Gastroesophageal sphincter (tissue), 4 donors: ENCODE measurements around the gene TFF2. TPM values are rescaled to one million over a fixed set of nuclear protein-coding genes. Genes with fewer than 3 reads are reported as not detected.

Experiments
- ATAC-seq: fragments of 150-250 bp; one replicate; pipeline ENCODE4 v1.9.1; 2016; ENCODE audit warnings: mild to moderate bottlenecking, moderate library complexity
- H3K27ac ChIP-seq, 4 donors: fragments of 200-600 bp; sonication (generic) in 3 of 4; 1 replicate in 3 of 4; 2 replicates in 1 of 4; pipeline ENCODE4 v1.5.1; 2016 to 2019
- H3K27me3 ChIP-seq: fragments of 200-600 bp; sonication (generic); one replicate; pipeline ENCODE4 v1.5.1; 2019
- H3K36me3 ChIP-seq, 2 donors: fragments of 200-600 bp; sonication (generic); one replicate each; pipeline ENCODE4 v1.5.1; 2019; ENCODE audit warnings: control low read depth in 1 of 2
- H3K4me1 ChIP-seq, 3 donors: fragments of 200-600 bp; sonication (generic); 1 replicate in 2 of 3; 2 replicates in 1 of 3; pipeline ENCODE4 v1.5.1; 2016 to 2019; ENCODE audit warnings: control low read depth in 2 of 3
- H3K4me3 ChIP-seq, 2 donors: fragments of 200-600 bp; sonication (generic); one replicate each; pipeline ENCODE4 v1.5.1; 2019; ENCODE audit warnings: mild to moderate bottlenecking in 1 of 2, moderate library complexity in 1 of 2
- H3K9me3 ChIP-seq, 3 donors: fragments of 200-600 bp; sonication (generic); one replicate each; pipeline ENCODE4 v1.5.1; 2017 to 2019; ENCODE audit warnings: control low read depth in 2 of 3
- EP300 ChIP-seq: sonication (generic); formaldehyde crosslinking; IDR thresholded peaks from one replicate; pipeline ENCODE4 v1.6.1; 2017; ENCODE audit warnings: antibody characterized with exemption, mild to moderate bottlenecking
- POLR2A ChIP-seq, 2 donors: fragments of 450-650 bp; IDR thresholded peaks; one replicate each; pipeline ENCODE4 v1.6.1; 2017; ENCODE audit warnings: antibody characterized with exemption in 2 of 2, mild to moderate bottlenecking in 2 of 2, moderate library complexity in 1 of 2
- POLR2AphosphoS5 ChIP-seq: sonication (generic); formaldehyde crosslinking; IDR thresholded peaks from one replicate; pipeline ENCODE4 v1.6.1; 2017; ENCODE audit warnings: antibody characterized with exemption
- WGBS, 2 donors: methylation state at CpG; one replicate each; pipeline ENCODE4 v1.1.5; 2018; ENCODE audit warnings: low coverage in 1 of 2; 5-methylcytosine and 5-hydroxymethylcytosine counted together
- total RNA-seq, 4 donors: library from RNA; depleted of rRNA; stranded (reverse); fragments of >200 nt; gene quantifications; one replicate each; pipeline ENCODE4 v1.1.0, GENCODE V29; 2016
- TF ChIP-seq, protein P1 (sequence below), 4 experiments: fragments of 200-600 bp in 2 of 4; fragments of 450-650 bp in 2 of 4; sonication (generic) in 1 of 4; IDR thresholded peaks; one replicate each; pipeline ENCODE4 v1.5.1; 2017 to 2019; ENCODE audit warnings: antibody characterized with exemption in 4 of 4, mild to moderate bottlenecking in 2 of 4, moderate library complexity in 2 of 4

Gene TFF2
- total RNA-seq, 4 donors from 2014 or later: not detected

DNA sequence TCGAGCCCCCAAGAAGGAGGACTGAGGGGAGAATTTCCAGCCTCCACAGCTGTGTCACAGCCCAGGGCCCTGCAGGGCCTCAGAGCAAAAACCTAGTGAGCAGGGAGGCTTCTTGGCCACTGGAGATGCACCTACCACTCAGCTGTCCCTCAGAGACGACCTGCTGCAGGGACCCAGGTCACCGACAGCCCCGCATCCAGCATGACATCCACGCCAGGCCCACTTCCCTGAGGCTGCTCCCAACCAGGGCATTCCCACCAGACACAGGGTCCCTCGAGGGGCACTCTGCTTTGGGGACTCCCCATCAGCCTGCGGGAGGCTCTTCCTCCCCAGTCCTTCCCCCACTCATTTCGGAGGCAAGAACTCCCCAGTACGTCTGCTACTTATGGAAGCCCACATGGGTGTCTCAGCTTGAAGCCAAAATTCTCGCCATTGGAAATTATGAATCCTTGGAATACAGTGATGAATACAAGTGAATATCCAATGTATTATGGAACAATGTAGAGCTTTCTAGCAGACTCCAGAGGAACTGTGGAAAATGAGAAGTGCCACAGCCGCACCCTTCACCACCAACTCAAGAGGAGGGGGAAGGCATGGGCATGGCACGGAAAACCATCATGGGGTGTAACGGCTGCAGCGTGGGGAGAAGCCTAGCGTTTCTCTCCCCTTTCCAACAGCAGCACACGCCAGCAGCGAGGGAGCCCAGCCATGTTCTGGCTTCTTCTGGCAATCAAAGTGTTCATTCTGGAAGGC is 42.5 kb downstream of the TFF2 start:
- 58 to 72% methylated on average over 9 of the region's 17 CpGs for WGBS, 2 donors
- H3K4me3 ChIP-seq: no peak overlapping the region
- no peak for ATAC-seq
- peaks cover 0 to 10% (median 7%) of the 10 kb centered on the region in 3 donors for H3K4me1 ChIP-seq
- H3K27ac ChIP-seq: no peak overlapping the region
- H3K36me3 ChIP-seq: no peaks in the 10 kb centered on the region
- no peaks in the 10 kb centered on the region for H3K9me3 ChIP-seq
- peaks cover 70% of the 10 kb centered on the region for H3K27me3 ChIP-seq
- TF ChIP-seq EP300 (no peak), POLR2A (IDR thresholded peaks at IDR 0.05) (no peak), POLR2AphosphoS5 (no peak)
- TF ChIP-seq, protein P1, sequence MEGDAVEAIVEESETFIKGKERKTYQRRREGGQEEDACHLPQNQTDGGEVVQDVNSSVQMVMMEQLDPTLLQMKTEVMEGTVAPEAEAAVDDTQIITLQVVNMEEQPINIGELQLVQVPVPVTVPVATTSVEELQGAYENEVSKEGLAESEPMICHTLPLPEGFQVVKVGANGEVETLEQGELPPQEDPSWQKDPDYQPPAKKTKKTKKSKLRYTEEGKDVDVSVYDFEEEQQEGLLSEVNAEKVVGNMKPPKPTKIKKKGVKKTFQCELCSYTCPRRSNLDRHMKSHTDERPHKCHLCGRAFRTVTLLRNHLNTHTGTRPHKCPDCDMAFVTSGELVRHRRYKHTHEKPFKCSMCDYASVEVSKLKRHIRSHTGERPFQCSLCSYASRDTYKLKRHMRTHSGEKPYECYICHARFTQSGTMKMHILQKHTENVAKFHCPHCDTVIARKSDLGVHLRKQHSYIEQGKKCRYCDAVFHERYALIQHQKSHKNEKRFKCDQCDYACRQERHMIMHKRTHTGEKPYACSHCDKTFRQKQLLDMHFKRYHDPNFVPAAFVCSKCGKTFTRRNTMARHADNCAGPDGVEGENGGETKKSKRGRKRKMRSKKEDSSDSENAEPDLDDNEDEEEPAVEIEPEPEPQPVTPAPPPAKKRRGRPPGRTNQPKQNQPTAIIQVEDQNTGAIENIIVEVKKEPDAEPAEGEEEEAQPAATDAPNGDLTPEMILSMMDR (IDR thresholded peaks at IDR 0.05): no peak

DNA sequence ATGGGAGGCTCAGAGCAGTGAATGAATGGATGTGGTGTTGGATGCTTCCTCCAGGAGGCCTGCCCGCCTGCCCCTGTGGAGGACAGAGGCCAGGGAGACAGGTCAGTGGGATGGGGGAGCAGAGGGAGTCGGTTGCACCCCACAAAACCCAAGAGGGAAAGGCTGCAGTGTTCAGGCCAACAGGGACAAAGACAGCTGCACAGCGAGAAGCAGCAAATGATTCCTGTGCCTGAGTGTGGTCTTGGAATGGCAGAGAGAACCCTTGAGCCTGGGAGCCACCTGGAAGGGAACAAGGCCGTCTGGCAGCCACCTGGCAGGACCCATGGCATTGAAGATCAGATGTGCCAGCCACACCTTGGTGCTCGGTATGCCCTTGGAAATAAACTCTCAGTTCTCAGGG is 43.7 kb downstream of the TFF2 start:
- Histone ChIP-seq H3K27ac (no peak overlapping the region), H3K27me3 (peaks cover 58% of the 10 kb centered on the region), H3K9me3 (no peaks in the 10 kb centered on the region), H3K36me3 (no peaks in the 10 kb centered on the region), H3K4me3 (no peak overlapping the region), H3K4me1 (peaks cover 0 to 10% (median 8%) of the 10 kb centered on the region in 3 donors)
- WGBS, 2 donors: 75 to 80% methylated on average over 2 of the region's 5 CpGs
- ATAC-seq: no peak
- TF ChIP-seq EP300: no peak
- no peak for TF ChIP-seq POLR2AphosphoS5
- TF ChIP-seq, protein P1 (IDR thresholded peaks at IDR 0.05): no peak
- TF ChIP-seq POLR2A (IDR thresholded peaks at IDR 0.05): no peak

GRCh38 chr21:42306366-42307035 is 44.3 kb downstream of the TFF2 start:
- Histone ChIP-seq H3K9me3 (no peaks in the 10 kb centered on the region), H3K36me3 (no peaks in the 10 kb centered on the region), H3K27ac (no peak overlapping the region), H3K4me1 (peaks cover 0 to 12% (median 10%) of the 10 kb centered on the region in 3 donors), H3K27me3 (peaks cover 53% of the 10 kb centered on the region), H3K4me3 (no peak overlapping the region)
- TF ChIP-seq POLR2AphosphoS5 (no peak), EP300 (no peak), POLR2A (IDR thresholded peaks at IDR 0.05) (no peak)
- TF ChIP-seq, protein P1 (IDR thresholded peaks at IDR 0.05): no peak
- ATAC-seq: no peak
- 60 to 75% methylated on average over 3 to 11 of the region's 17 CpGs for WGBS, 2 donors

GRCh38 chr21:42305707-42306147 is 45.1 kb downstream of the TFF2 start:
- ATAC-seq: no peak

More at GRCh38 chr21:42305707-42306147, 45.1 kb downstream of the TFF2 start:
- TF ChIP-seq, protein P1 (IDR thresholded peaks at IDR 0.05): no peak
- no peak for TF ChIP-seq POLR2AphosphoS5
- no peak for TF ChIP-seq EP300
- TF ChIP-seq POLR2A (IDR thresholded peaks at IDR 0.05): no peak
- Histone ChIP-seq H3K36me3 (no peaks in the 10 kb centered on the region), H3K4me1 (peaks cover 0 to 19% (median 10%) of the 10 kb centered on the region in 3 donors), H3K9me3 (no peaks in the 10 kb centered on the region), H3K27ac (no peak overlapping the region), H3K27me3 (peaks cover 53% of the 10 kb centered on the region), H3K4me3 (no peak overlapping the region)
- WGBS, 2 donors: 90% methylated on average over 9 to 16 of the region's 33 CpGs
